Measurements from ENCODE around the gene CHSY1. TPM values are rescaled to one million over a fixed set of nuclear protein-coding genes. Genes with fewer than 3 reads are reported as not detected.

CHSY1 gene
- total RNA-seq, 1 donor from 2014 or later, result 46.7 TPM

DNA sequence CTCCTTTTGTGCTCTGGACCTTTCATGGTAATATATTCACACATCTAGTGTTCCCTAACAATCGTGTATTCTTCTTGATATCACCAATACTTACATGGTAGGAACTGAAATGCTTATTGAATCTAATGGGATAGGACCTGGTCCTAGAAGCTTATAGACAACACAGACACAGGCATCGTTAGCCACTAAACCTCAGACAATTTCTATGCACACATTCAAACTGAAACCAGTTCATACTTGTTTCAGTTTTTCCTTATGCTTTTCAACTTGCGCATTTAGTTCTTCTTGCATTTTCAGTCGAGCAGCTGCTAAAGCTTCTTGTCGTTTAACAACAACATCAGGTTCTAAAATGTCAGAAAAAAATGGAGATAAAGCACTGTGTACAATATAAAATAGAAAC lies 23.2 kb upstream of the CHSY1 start:
- Mint-ChIP-seq H3K27ac (ENCODE audit: unreplicated experiment) (no peak overlapping the region), H3K9me3 (no peaks in the 10 kb centered on the region), H3K4me3 (peak overlapping the region; percentile 28), H3K36me3 (ENCODE audit: low read depth) (peaks cover 14% of the 10 kb centered on the region), H3K27me3 (ENCODE audit: low read depth) (no peaks in the 10 kb centered on the region), H3K4me1 (peaks cover 12% of the 10 kb centered on the region)
- TF ChIP-seq, protein P1, sequence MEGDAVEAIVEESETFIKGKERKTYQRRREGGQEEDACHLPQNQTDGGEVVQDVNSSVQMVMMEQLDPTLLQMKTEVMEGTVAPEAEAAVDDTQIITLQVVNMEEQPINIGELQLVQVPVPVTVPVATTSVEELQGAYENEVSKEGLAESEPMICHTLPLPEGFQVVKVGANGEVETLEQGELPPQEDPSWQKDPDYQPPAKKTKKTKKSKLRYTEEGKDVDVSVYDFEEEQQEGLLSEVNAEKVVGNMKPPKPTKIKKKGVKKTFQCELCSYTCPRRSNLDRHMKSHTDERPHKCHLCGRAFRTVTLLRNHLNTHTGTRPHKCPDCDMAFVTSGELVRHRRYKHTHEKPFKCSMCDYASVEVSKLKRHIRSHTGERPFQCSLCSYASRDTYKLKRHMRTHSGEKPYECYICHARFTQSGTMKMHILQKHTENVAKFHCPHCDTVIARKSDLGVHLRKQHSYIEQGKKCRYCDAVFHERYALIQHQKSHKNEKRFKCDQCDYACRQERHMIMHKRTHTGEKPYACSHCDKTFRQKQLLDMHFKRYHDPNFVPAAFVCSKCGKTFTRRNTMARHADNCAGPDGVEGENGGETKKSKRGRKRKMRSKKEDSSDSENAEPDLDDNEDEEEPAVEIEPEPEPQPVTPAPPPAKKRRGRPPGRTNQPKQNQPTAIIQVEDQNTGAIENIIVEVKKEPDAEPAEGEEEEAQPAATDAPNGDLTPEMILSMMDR (conservative IDR thresholded peaks at IDR 0.05), result no peak
- no peak for DNase-seq (ENCODE audit: low read depth, low spot score)

- no peaks in the 10 kb centered on the region for H3K27me3 Mint-ChIP-seq (ENCODE audit: low read depth)
- peaks cover 12% of the 10 kb centered on the region for H3K4me1 Mint-ChIP-seq
- TF ChIP-seq, protein P1 (conservative IDR thresholded peaks at IDR 0.05), result no peak
- H3K4me3 Mint-ChIP-seq, result no peak overlapping the region
- no peaks in the 10 kb centered on the region for H3K9me3 Mint-ChIP-seq
- H3K36me3 Mint-ChIP-seq (ENCODE audit: low read depth), result peaks cover 23% of the 10 kb centered on the region
- H3K27ac Mint-ChIP-seq (ENCODE audit: unreplicated experiment), result no peak overlapping the region
- no peak for DNase-seq (ENCODE audit: low read depth, low spot score)
Measured at GRCh38 chr15:101273534-101273933, 21.7 kb upstream of the CHSY1 start.

GRCh38 chr15:101272584-101272983 lies 20.7 kb upstream of the CHSY1 start:
- Mint-ChIP-seq H3K27me3 (ENCODE audit: low read depth) (no peaks in the 10 kb centered on the region), H3K4me1 (peaks cover 7% of the 10 kb centered on the region), H3K36me3 (ENCODE audit: low read depth) (peaks cover 23% of the 10 kb centered on the region), H3K9me3 (no peaks in the 10 kb centered on the region), H3K4me3 (no peak overlapping the region), H3K27ac (ENCODE audit: unreplicated experiment) (no peak overlapping the region)
- no peak for DNase-seq (ENCODE audit: low read depth, low spot score)
- TF ChIP-seq, protein P1 (conservative IDR thresholded peaks at IDR 0.05), result no peak

DNA sequence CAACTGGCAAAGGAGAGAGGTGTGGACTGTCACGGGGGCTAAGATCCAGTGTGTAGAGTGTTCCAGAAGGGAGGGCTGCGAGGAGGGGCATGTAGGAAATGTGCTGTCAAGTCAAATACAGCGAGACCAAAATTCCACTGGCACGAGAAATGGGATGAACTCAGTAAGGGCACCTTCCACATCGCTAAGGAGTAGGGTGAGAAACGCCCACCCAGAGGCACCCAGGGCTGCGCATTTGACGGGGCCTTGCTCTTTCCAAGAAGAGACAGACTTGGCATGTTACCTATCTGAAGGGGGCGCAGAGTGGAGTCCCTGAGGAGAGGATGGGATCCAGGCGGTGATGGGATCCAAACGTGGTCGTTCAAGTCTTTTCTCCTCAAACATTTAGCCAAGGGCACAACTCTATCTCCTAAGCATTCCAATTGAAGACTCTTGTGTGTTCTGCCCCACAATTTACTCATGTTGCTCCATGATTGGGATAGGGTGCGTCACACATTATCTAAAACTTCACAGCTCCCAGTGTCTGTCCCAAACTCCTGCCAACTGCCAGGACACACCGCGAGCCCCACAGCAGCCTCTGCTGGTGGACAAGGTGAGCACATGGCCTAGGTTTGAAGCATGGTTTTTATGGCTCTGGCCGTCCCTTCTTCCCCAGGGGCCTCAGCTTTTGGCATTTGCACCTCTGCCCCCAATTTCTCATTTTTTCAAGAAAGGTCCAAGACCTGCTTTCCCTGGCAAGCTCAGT lies 17.8 kb upstream of the CHSY1 start:
- Mint-ChIP-seq H3K27ac (ENCODE audit: unreplicated experiment) (no peak overlapping the region), H3K27me3 (ENCODE audit: low read depth) (no peaks in the 10 kb centered on the region), H3K36me3 (ENCODE audit: low read depth) (peaks cover 23% of the 10 kb centered on the region), H3K4me1 (no peaks in the 10 kb centered on the region), H3K9me3 (no peaks in the 10 kb centered on the region), H3K4me3 (peak overlapping the region; percentile 21)
- no peak for DNase-seq (ENCODE audit: low read depth, low spot score)
- TF ChIP-seq, protein P1 (conservative IDR thresholded peaks at IDR 0.05), result peak; percentile 46

- Mint-ChIP-seq H3K27ac (ENCODE audit: unreplicated experiment) (no peak overlapping the region), H3K27me3 (ENCODE audit: low read depth) (peaks cover 1% of the 10 kb centered on the region), H3K9me3 (no peaks in the 10 kb centered on the region), H3K36me3 (ENCODE audit: low read depth) (peaks cover 16% of the 10 kb centered on the region), H3K4me3 (peak overlapping the region; percentile 27), H3K4me1 (no peaks in the 10 kb centered on the region)
- DNase-seq (ENCODE audit: low read depth, low spot score), result no peak
- TF ChIP-seq, protein P1 (conservative IDR thresholded peaks at IDR 0.05), result no peak
Measured at GRCh38 chr15:101267320-101268104, 15.7 kb upstream of the CHSY1 start.
